ENCODE measurements around the gene LARP4.
A peak's percentile ranks its signal among the peaks of the same experiment; 100 is the strongest.
"Not testable (repeated sequence)": the region's sequence is repeated elsewhere in the genome, so short reads cannot be mapped to it uniquely, and the experiment has no call there.

The LARP4 gene

GRCh38 chr12:50400638-50401499 is at the start of gene LARP4:
LARP4 (plus strand) TSS chr12:50400885; CDS start chr12:50401011, 126 bp downstream.
- Histone ChIP-seq H3K27me3 (ENCODE audit: control insufficient read depth, insufficient read depth, low read length) (no peaks in the 10 kb centered on the region), H3K4me1 (ENCODE audit: control insufficient read depth, insufficient read depth, low read length) (peaks cover 12% of the 10 kb centered on the region), H3K4me3 (ENCODE audit: low read depth, low read length) (peak within 1 kb of the TSS; percentile 97), H3K36me3 (ENCODE audit: control insufficient read depth, insufficient read depth, low read length) (peaks cover 5% of the 10 kb centered on the region; the same call in 1 of the 2 replicates), H3K27ac (ENCODE audit: low read depth, low read length) (peak within 1 kb of the TSS; percentile 97), H3K9ac (ENCODE audit: low read depth, low read length) (peak within 1 kb of the TSS; percentile 88), H3K9me3 (ENCODE audit: control insufficient read depth, insufficient read depth, low read length) (no peaks in the 10 kb centered on the region)

DNA sequence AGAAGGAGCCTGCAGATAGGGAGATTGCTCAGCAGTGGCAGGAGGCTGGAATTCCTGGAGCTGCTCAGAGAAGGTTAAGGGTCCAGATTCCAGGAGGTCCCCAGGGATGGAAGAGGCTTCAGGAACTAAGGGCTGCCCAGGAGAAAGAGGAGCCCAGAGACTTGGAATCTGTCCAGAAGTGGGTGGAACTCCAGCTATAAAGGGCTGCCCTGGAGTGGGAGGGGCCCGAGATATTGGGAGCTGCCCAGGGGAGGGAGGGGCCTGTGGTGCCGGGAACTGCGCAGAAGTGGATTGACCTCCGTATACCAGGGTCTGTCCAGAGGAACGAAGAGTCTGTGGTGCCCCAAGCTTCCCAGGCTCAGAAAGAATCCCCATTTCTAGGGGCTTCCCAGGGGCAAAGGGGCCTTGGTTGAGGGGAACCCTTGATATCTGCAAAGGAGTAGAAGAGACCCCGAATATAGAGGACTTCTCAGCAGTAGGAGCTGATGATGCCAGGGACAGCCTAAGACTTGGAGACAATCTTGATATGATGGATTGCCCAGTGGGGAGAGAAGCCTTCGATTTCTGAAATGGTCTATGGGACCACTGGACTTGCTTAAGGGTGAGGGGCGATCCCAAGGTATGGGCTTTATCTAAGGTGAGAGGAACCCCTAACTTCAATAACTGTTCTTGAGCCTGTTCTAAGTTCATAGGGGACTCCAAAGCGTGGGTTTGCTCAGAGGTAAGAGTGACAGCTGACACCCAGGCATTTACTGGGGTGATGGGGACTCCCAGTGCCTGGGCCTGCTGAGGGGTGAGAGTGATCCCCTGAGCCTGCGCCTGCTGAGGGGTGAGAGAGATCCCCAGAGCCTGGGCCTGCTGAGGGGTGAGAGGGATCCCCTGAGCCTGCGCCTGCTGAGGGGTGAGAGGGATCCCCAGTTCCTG is 49.3 kb upstream of the LARP4 start:
- no peak overlapping the region for H3K4me3 ChIP-seq (ENCODE audit: low read depth, low read length)
- H3K27ac ChIP-seq (ENCODE audit: low read depth, low read length), result no peak overlapping the region
- no peaks in the 10 kb centered on the region for H3K9me3 ChIP-seq (ENCODE audit: control insufficient read depth, insufficient read depth, low read length)
- no peaks in the 10 kb centered on the region for H3K36me3 ChIP-seq (ENCODE audit: control insufficient read depth, insufficient read depth, low read length)
- H3K27me3 ChIP-seq (ENCODE audit: control insufficient read depth, insufficient read depth, low read length), result no peaks in the 10 kb centered on the region
- H3K9ac ChIP-seq (ENCODE audit: low read depth, low read length), result no peak overlapping the region
- peaks cover 3% of the 10 kb centered on the region; the same call in 1 of the 2 replicates for H3K4me1 ChIP-seq (ENCODE audit: control insufficient read depth, insufficient read depth, low read length)

DNA sequence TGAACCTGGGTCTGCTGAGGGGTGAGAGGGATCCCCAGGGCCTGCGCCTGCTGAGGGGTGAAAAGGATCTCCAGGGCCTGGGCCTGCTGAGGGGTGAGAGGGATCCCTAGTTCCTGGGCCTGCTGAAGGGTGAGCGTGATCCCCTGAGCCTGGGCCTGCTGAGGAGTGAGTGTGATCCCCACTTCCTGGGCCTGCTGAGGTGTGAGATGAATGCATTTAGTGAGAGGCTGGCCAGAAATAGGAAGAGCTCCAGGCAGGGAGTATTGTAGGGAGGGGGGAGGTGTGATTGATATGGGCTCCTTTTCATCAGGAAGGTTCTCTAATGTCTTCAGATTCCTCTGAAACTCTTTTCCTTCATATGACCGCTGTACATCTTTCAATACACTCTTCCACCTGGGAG is 47.3 kb upstream of the LARP4 start:
- Histone ChIP-seq H3K9ac (ENCODE audit: low read depth, low read length) (no peak overlapping the region), H3K36me3 (ENCODE audit: control insufficient read depth, insufficient read depth, low read length) (no peaks in the 10 kb centered on the region), H3K9me3 (ENCODE audit: control insufficient read depth, insufficient read depth, low read length) (no peaks in the 10 kb centered on the region)

GRCh38 chr12:50353869-50354593 is 46.7 kb upstream of the LARP4 start:
- Histone ChIP-seq H3K27me3 (ENCODE audit: control insufficient read depth, insufficient read depth, low read length) (no peaks in the 10 kb centered on the region), H3K27ac (ENCODE audit: low read depth, low read length) (no peak overlapping the region), H3K4me1 (ENCODE audit: control insufficient read depth, insufficient read depth, low read length) (peaks cover 3% of the 10 kb centered on the region; the same call in 1 of the 2 replicates), H3K9me3 (ENCODE audit: control insufficient read depth, insufficient read depth, low read length) (no peaks in the 10 kb centered on the region), H3K9ac (ENCODE audit: low read depth, low read length) (no peak overlapping the region), H3K36me3 (ENCODE audit: control insufficient read depth, insufficient read depth, low read length) (no peaks in the 10 kb centered on the region), H3K4me3 (ENCODE audit: low read depth, low read length) (no peak overlapping the region)

More for the DNA sequence above, 47.3 kb upstream of the LARP4 start:
- no peaks in the 10 kb centered on the region for H3K27me3 ChIP-seq (ENCODE audit: control insufficient read depth, insufficient read depth, low read length)
- no peak overlapping the region for H3K4me3 ChIP-seq (ENCODE audit: low read depth, low read length)
- H3K27ac ChIP-seq (ENCODE audit: low read depth, low read length), result no peak overlapping the region
- H3K4me1 ChIP-seq (ENCODE audit: control insufficient read depth, insufficient read depth, low read length), result peaks cover 3% of the 10 kb centered on the region; the same call in 1 of the 2 replicates

DNA sequence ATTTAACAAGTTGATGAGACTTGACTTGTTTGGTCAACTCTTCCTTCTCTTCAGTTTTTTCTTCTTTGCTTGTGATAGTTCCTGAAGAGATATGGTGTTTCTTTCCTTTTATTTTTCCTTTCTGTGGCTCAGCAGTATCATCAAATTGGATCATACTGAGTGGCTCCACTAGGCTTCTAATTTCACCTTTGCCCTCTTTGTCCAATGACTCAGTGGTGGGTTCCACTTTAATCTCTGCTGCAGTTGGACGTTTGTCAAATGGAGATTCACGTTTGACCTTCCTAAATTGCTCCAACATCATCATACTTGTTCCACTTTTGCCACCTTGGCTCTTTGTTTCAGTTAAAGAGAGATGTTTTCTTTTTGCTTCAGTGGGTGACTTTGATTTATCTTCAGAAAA is 45.8 kb upstream of the LARP4 start:
- Histone ChIP-seq H3K4me3 (ENCODE audit: low read depth, low read length) (no peak overlapping the region), H3K27ac (ENCODE audit: low read depth, low read length) (no peak overlapping the region), H3K9me3 (ENCODE audit: control insufficient read depth, insufficient read depth, low read length) (no peaks in the 10 kb centered on the region), H3K27me3 (ENCODE audit: control insufficient read depth, insufficient read depth, low read length) (no peaks in the 10 kb centered on the region), H3K4me1 (ENCODE audit: control insufficient read depth, insufficient read depth, low read length) (peaks cover 3% of the 10 kb centered on the region; the same call in 1 of the 2 replicates), H3K36me3 (ENCODE audit: control insufficient read depth, insufficient read depth, low read length) (no peaks in the 10 kb centered on the region), H3K9ac (ENCODE audit: low read depth, low read length) (no peak overlapping the region)

- Histone ChIP-seq H3K27ac (ENCODE audit: low read depth, low read length) (no peak overlapping the region), H3K4me3 (ENCODE audit: low read depth, low read length) (no peak overlapping the region), H3K27me3 (ENCODE audit: control insufficient read depth, insufficient read depth, low read length) (no peaks in the 10 kb centered on the region), H3K9ac (ENCODE audit: low read depth, low read length) (no peak overlapping the region), H3K9me3 (ENCODE audit: control insufficient read depth, insufficient read depth, low read length) (no peaks in the 10 kb centered on the region), H3K36me3 (ENCODE audit: control insufficient read depth, insufficient read depth, low read length) (no peaks in the 10 kb centered on the region), H3K4me1 (ENCODE audit: control insufficient read depth, insufficient read depth, low read length) (peaks cover 3% of the 10 kb centered on the region; the same call in 1 of the 2 replicates)
Measured at GRCh38 chr12:50355365-50355764, 45.3 kb upstream of the LARP4 start.

- Histone ChIP-seq H3K4me3 (ENCODE audit: low read depth, low read length) (no peak overlapping the region), H3K9ac (ENCODE audit: low read depth, low read length) (no peak overlapping the region), H3K9me3 (ENCODE audit: control insufficient read depth, insufficient read depth, low read length) (no peaks in the 10 kb centered on the region), H3K4me1 (ENCODE audit: control insufficient read depth, insufficient read depth, low read length) (no peaks in the 10 kb centered on the region), H3K27ac (ENCODE audit: low read depth, low read length) (no peak overlapping the region), H3K36me3 (ENCODE audit: control insufficient read depth, insufficient read depth, low read length) (no peaks in the 10 kb centered on the region), H3K27me3 (ENCODE audit: control insufficient read depth, insufficient read depth, low read length) (no peaks in the 10 kb centered on the region)
Measured at GRCh38 chr12:50362671-50363070, 38.0 kb upstream of the LARP4 start.

GRCh38 chr12:50363141-50363540 is 37.5 kb upstream of the LARP4 start:
- H3K9me3 ChIP-seq (ENCODE audit: control insufficient read depth, insufficient read depth, low read length), result no peaks in the 10 kb centered on the region
- H3K9ac ChIP-seq (ENCODE audit: low read depth, low read length), result no peak overlapping the region
- no peak overlapping the region for H3K27ac ChIP-seq (ENCODE audit: low read depth, low read length)
- H3K27me3 ChIP-seq (ENCODE audit: control insufficient read depth, insufficient read depth, low read length), result no peaks in the 10 kb centered on the region
- no peaks in the 10 kb centered on the region for H3K36me3 ChIP-seq (ENCODE audit: control insufficient read depth, insufficient read depth, low read length)
- H3K4me3 ChIP-seq (ENCODE audit: low read depth, low read length), result no peak overlapping the region
- H3K4me1 ChIP-seq (ENCODE audit: control insufficient read depth, insufficient read depth, low read length), result no peaks in the 10 kb centered on the region

- H3K9me3 ChIP-seq (ENCODE audit: control insufficient read depth, insufficient read depth, low read length), result no peaks in the 10 kb centered on the region
- H3K27ac ChIP-seq (ENCODE audit: low read depth, low read length), result no peak overlapping the region
- no peaks in the 10 kb centered on the region for H3K36me3 ChIP-seq (ENCODE audit: control insufficient read depth, insufficient read depth, low read length)
- no peak overlapping the region for H3K9ac ChIP-seq (ENCODE audit: low read depth, low read length)
- H3K27me3 ChIP-seq (ENCODE audit: control insufficient read depth, insufficient read depth, low read length), result no peaks in the 10 kb centered on the region
- no peaks in the 10 kb centered on the region for H3K4me1 ChIP-seq (ENCODE audit: control insufficient read depth, insufficient read depth, low read length)
- no peak overlapping the region for H3K4me3 ChIP-seq (ENCODE audit: low read depth, low read length)
Measured at GRCh38 chr12:50365709-50366406, 34.8 kb upstream of the LARP4 start.

GRCh38 chr12:50370672-50371071 is 30.0 kb upstream of the LARP4 start:
- H3K27me3 ChIP-seq (ENCODE audit: control insufficient read depth, insufficient read depth, low read length); H3K36me3 ChIP-seq (ENCODE audit: control insufficient read depth, insufficient read depth, low read length); H3K9ac ChIP-seq (ENCODE audit: low read depth, low read length); H3K4me3 ChIP-seq (ENCODE audit: low read depth, low read length); H3K27ac ChIP-seq (ENCODE audit: low read depth, low read length); H3K4me1 ChIP-seq (ENCODE audit: control insufficient read depth, insufficient read depth, low read length); H3K9me3 ChIP-seq (ENCODE audit: control insufficient read depth, insufficient read depth, low read length): not testable (repeated sequence)
